Activated T-cell treated with anti-CD3 and anti-CD28 coated beads, Interleukin-2, amount 50 U/mL, for 24 hours (primary cell): ENCODE measurements around the gene BDKRB1.

Experiments used
- DNase-seq: peaks from one replicate; pipeline ENCODE4 v3.0.0-alpha.2; 2020
- H3K27ac Mint-ChIP-seq: 2 replicates; pipeline ENCODE4 v1.8.0; 2020; ENCODE audit warnings: mild to moderate bottlenecking, mixed read lengths
- H3K27me3 Mint-ChIP-seq: 2 replicates; pipeline ENCODE4 v1.8.0; 2020; ENCODE audit warnings: mixed read lengths
- H3K36me3 Mint-ChIP-seq: 2 replicates; pipeline ENCODE4 v1.8.0; 2020; ENCODE audit warnings: low read depth, mixed read lengths
- H3K4me1 Mint-ChIP-seq: 2 replicates; pipeline ENCODE4 v1.8.0; 2020; ENCODE audit warnings: low read depth, mixed read lengths
- H3K4me3 Mint-ChIP-seq: 2 replicates; pipeline ENCODE4 v1.8.0; 2020; ENCODE audit warnings: mild to moderate bottlenecking, moderate library complexity, mixed read lengths
- H3K9me3 Mint-ChIP-seq: 2 replicates; pipeline ENCODE4 v1.8.0; 2020; ENCODE audit warnings: mixed read lengths

BDKRB1 gene

GRCh38 chr14:96245710-96246538 lies 10.1 kb upstream of the BDKRB1 start:
- DNase-seq = no peak
- peaks cover 7% of the 10 kb centered on the region for H3K27me3 Mint-ChIP-seq
- H3K36me3 Mint-ChIP-seq = no peaks in the 10 kb centered on the region
- no peak overlapping the region for H3K4me3 Mint-ChIP-seq
- no peaks in the 10 kb centered on the region for H3K9me3 Mint-ChIP-seq
- no peaks in the 10 kb centered on the region for H3K4me1 Mint-ChIP-seq
- no peak overlapping the region for H3K27ac Mint-ChIP-seq

GRCh38 chr14:96246539-96246847 lies 9.5 kb upstream of the BDKRB1 start:
- Mint-ChIP-seq H3K9me3 (no peaks in the 10 kb centered on the region), H3K4me3 (no peak overlapping the region), H3K27ac (no peak overlapping the region), H3K36me3 (no peaks in the 10 kb centered on the region), H3K4me1 (no peaks in the 10 kb centered on the region), H3K27me3 (peaks cover 7% of the 10 kb centered on the region)
- DNase-seq = no peak

- H3K27me3 Mint-ChIP-seq = peaks cover 10% of the 10 kb centered on the region
- no peaks in the 10 kb centered on the region for H3K9me3 Mint-ChIP-seq
- no peaks in the 10 kb centered on the region for H3K36me3 Mint-ChIP-seq
Observed at GRCh38 chr14:96247031-96247430, 9.0 kb upstream of the BDKRB1 start.

GRCh38 chr14:96249029-96249428 lies 7.0 kb upstream of the BDKRB1 start:
- Mint-ChIP-seq H3K9me3 (no peaks in the 10 kb centered on the region), H3K27me3 (peaks cover 27% of the 10 kb centered on the region), H3K4me1 (no peaks in the 10 kb centered on the region), H3K36me3 (no peaks in the 10 kb centered on the region), H3K4me3 (no peak overlapping the region), H3K27ac (no peak overlapping the region)
- no peak for DNase-seq

More at GRCh38 chr14:96247031-96247430, 9.0 kb upstream of the BDKRB1 start:
- H3K4me3 Mint-ChIP-seq = no peak overlapping the region
- H3K4me1 Mint-ChIP-seq = no peaks in the 10 kb centered on the region
- DNase-seq = no peak
- no peak overlapping the region for H3K27ac Mint-ChIP-seq

- no peaks in the 10 kb centered on the region for H3K36me3 Mint-ChIP-seq
- peaks cover 38% of the 10 kb centered on the region for H3K27me3 Mint-ChIP-seq
- no peak for DNase-seq
- no peak overlapping the region for H3K27ac Mint-ChIP-seq
- H3K4me3 Mint-ChIP-seq = no peak overlapping the region
- no peaks in the 10 kb centered on the region for H3K9me3 Mint-ChIP-seq
- no peaks in the 10 kb centered on the region for H3K4me1 Mint-ChIP-seq
Observed at GRCh38 chr14:96250485-96250884, 5.5 kb upstream of the BDKRB1 start.

GRCh38 chr14:96251656-96252155 lies 4.3 kb upstream of the BDKRB1 start:
- Mint-ChIP-seq H3K4me1 (no peaks in the 10 kb centered on the region), H3K27me3 (peaks cover 42% of the 10 kb centered on the region), H3K4me3 (no peak overlapping the region), H3K27ac (no peak overlapping the region), H3K36me3 (no peaks in the 10 kb centered on the region), H3K9me3 (no peaks in the 10 kb centered on the region)
- DNase-seq = no peak

- Mint-ChIP-seq H3K4me1 (no peaks in the 10 kb centered on the region), H3K9me3 (no peaks in the 10 kb centered on the region), H3K4me3 (no peak overlapping the region), H3K36me3 (no peaks in the 10 kb centered on the region), H3K27ac (no peak overlapping the region), H3K27me3 (peaks cover 47% of the 10 kb centered on the region)
- no peak for DNase-seq
Observed at GRCh38 chr14:96252323-96252998, 3.5 kb upstream of the BDKRB1 start.

- no peaks in the 10 kb centered on the region for H3K9me3 Mint-ChIP-seq
- no peak overlapping the region for H3K4me3 Mint-ChIP-seq
- H3K4me1 Mint-ChIP-seq = no peaks in the 10 kb centered on the region
- peaks cover 48% of the 10 kb centered on the region for H3K27me3 Mint-ChIP-seq
- no peaks in the 10 kb centered on the region for H3K36me3 Mint-ChIP-seq
- no peak overlapping the region for H3K27ac Mint-ChIP-seq
- no peak for DNase-seq
Observed at GRCh38 chr14:96252999-96253539, 2.9 kb upstream of the BDKRB1 start.

GRCh38 chr14:96254687-96255086 lies 1.3 kb upstream of the BDKRB1 start:
- H3K27ac Mint-ChIP-seq = no peak overlapping the region
- no peak overlapping the region for H3K4me3 Mint-ChIP-seq
- H3K36me3 Mint-ChIP-seq = no peaks in the 10 kb centered on the region
- H3K4me1 Mint-ChIP-seq = no peaks in the 10 kb centered on the region
- H3K27me3 Mint-ChIP-seq = peaks cover 53% of the 10 kb centered on the region
- no peaks in the 10 kb centered on the region for H3K9me3 Mint-ChIP-seq
- DNase-seq = no peak

GRCh38 chr14:96256407-96256806 lies 397 bp downstream of the BDKRB1 start:
- Mint-ChIP-seq H3K4me1 (no peaks in the 10 kb centered on the region), H3K27ac (no peak overlapping the region), H3K36me3 (no peaks in the 10 kb centered on the region), H3K9me3 (no peaks in the 10 kb centered on the region), H3K27me3 (peaks cover 51% of the 10 kb centered on the region), H3K4me3 (no peak overlapping the region)
- no peak for DNase-seq

- Mint-ChIP-seq H3K27me3 (peaks cover 48% of the 10 kb centered on the region), H3K4me3 (no peak overlapping the region), H3K9me3 (no peaks in the 10 kb centered on the region), H3K4me1 (no peaks in the 10 kb centered on the region), H3K36me3 (no peaks in the 10 kb centered on the region), H3K27ac (no peak overlapping the region)
- no peak for DNase-seq
Observed at GRCh38 chr14:96257056-96257455, 1.0 kb downstream of the BDKRB1 start.

GRCh38 chr14:96257900-96258299 lies 1.9 kb downstream of the BDKRB1 start:
- no peak overlapping the region for H3K4me3 Mint-ChIP-seq
- peaks cover 43% of the 10 kb centered on the region for H3K27me3 Mint-ChIP-seq
- no peaks in the 10 kb centered on the region for H3K9me3 Mint-ChIP-seq
- H3K27ac Mint-ChIP-seq = no peak overlapping the region
- no peaks in the 10 kb centered on the region for H3K4me1 Mint-ChIP-seq
- H3K36me3 Mint-ChIP-seq = no peaks in the 10 kb centered on the region
- no peak for DNase-seq

GRCh38 chr14:96260341-96260821 lies 4.4 kb downstream of the BDKRB1 start:
- DNase-seq = no peak
- Mint-ChIP-seq H3K4me3 (no peak overlapping the region), H3K27me3 (peaks cover 21% of the 10 kb centered on the region)

GRCh38 chr14:96261053-96261452 lies 5.0 kb downstream of the BDKRB1 start:
- Mint-ChIP-seq H3K4me3 (no peak overlapping the region), H3K4me1 (no peaks in the 10 kb centered on the region), H3K36me3 (no peaks in the 10 kb centered on the region), H3K27ac (no peak overlapping the region), H3K27me3 (peaks cover 19% of the 10 kb centered on the region), H3K9me3 (no peaks in the 10 kb centered on the region)
- DNase-seq = no peak

More at GRCh38 chr14:96260341-96260821, 4.4 kb downstream of the BDKRB1 start:
- H3K4me1 Mint-ChIP-seq = no peaks in the 10 kb centered on the region
- H3K9me3 Mint-ChIP-seq = no peaks in the 10 kb centered on the region
- H3K27ac Mint-ChIP-seq = no peak overlapping the region
- H3K36me3 Mint-ChIP-seq = no peaks in the 10 kb centered on the region
